GM12865 (cell line): ENCODE measurements around the gene TECPR2.
"Not testable (repeated sequence)": the region's sequence is repeated elsewhere in the genome, so short reads cannot be mapped to it uniquely, and the experiment has no call there.

ENCODE experiments used
- DNase-seq: peaks from one replicate; pipeline ENCODE4 v3.0.0; 2010; ENCODE audit warnings: low read depth
- H3K4me3 ChIP-seq: 2 replicates; pipeline ENCODE4 v1.5.1; 2011; ENCODE audit warnings: mild to moderate bottlenecking, low read depth, low read length, control low read depth
- CTCF ChIP-seq: IDR thresholded peaks from 2 replicates; pipeline ENCODE4 v1.5.1; 2011; ENCODE audit warnings: low read length, control low read depth, low read depth, inconsistent platforms; ENCODE audit not compliant: insufficient read depth; ENCODE audit errors: missing control alignments

TECPR2 gene

GRCh38 chr14:102544046-102544746, 181.5 kb downstream of the TECPR2 start:
- no peak for TF ChIP-seq CTCF
- H3K4me3 ChIP-seq, result no peak overlapping the region
- no peak for DNase-seq

- no peak overlapping the region for H3K4me3 ChIP-seq
- DNase-seq, result peak; percentile 35
- no peak for TF ChIP-seq CTCF
Measured at GRCh38 chr14:102544747-102545460, 182.2 kb downstream of the TECPR2 start.

GRCh38 chr14:102545461-102546265, 182.9 kb downstream of the TECPR2 start:
- no peak for TF ChIP-seq CTCF
- H3K4me3 ChIP-seq, result no peak overlapping the region
- DNase-seq, result no peak

GRCh38 chr14:102548616-102549240, 186.0 kb downstream of the TECPR2 start:
- H3K4me3 ChIP-seq, result no peak overlapping the region
- no peak for DNase-seq
- no peak for TF ChIP-seq CTCF

GRCh38 chr14:102550927-102551401, 188.2 kb downstream of the TECPR2 start:
- DNase-seq, H3K4me3 ChIP-seq: not testable (repeated sequence)
